Measurements from ENCODE around the gene CDKL5. TPM values are rescaled to one million over a fixed set of nuclear protein-coding genes. Genes with fewer than 3 reads are reported as not detected.

Gene CDKL5
- total RNA-seq, 2 experiments from 2014 or later: 1.2 to 1.4 TPM

GRCh38 chrX:18464499-18464898 is 39.1 kb downstream of the CDKL5 start:
- H3K36me3 Mint-ChIP-seq: no peaks in the 10 kb centered on the region
- H3K4me3 Mint-ChIP-seq: no peak overlapping the region
- H3K27me3 Mint-ChIP-seq: no peaks in the 10 kb centered on the region
- POLR2A ChIA-PET: no interaction called here
- no peak for DNase-seq
- intact Hi-C loops (cut with micrococcal nuclease): no loop called here
- peaks cover 2% of the 10 kb centered on the region for H3K4me1 Mint-ChIP-seq (ENCODE audit: low read depth)
- CTCF ChIA-PET: no interaction called here
- no peaks in the 10 kb centered on the region for H3K9me3 Mint-ChIP-seq
- H3K27ac Mint-ChIP-seq: no peak overlapping the region

DNA sequence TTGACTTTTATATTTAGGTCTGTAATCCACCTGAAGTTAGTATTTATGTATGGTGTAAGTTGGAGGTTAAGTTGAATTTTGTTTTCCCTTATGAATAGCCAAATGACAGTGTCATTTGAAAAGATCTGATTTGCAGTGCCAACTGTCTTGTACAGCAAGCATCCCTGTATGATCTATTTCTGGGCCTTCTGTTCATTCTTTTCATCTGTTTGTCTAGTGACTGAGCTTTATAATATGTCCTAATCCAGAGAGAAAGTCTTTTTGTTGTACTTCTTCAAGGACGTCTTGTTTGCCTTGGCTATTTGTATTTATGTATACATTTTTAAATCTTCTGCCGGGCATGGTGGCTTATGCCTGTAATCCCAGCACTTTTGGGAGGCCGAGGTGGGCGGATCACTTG is 39.6 kb downstream of the CDKL5 start:
- Mint-ChIP-seq H3K4me1 (ENCODE audit: low read depth) (peaks cover 2% of the 10 kb centered on the region), H3K4me3 (no peak overlapping the region), H3K27me3 (no peaks in the 10 kb centered on the region), H3K9me3 (no peaks in the 10 kb centered on the region), H3K36me3 (no peaks in the 10 kb centered on the region), H3K27ac (no peak overlapping the region)
- CTCF ChIA-PET: no interaction called here
- intact Hi-C loops (cut with micrococcal nuclease): no loop called here
- no peak for DNase-seq
- POLR2A ChIA-PET: no interaction called here

GRCh38 chrX:18468599-18468998 is 43.2 kb downstream of the CDKL5 start:
- no peak overlapping the region for H3K27ac Mint-ChIP-seq
- DNase-seq: no peak

DNA sequence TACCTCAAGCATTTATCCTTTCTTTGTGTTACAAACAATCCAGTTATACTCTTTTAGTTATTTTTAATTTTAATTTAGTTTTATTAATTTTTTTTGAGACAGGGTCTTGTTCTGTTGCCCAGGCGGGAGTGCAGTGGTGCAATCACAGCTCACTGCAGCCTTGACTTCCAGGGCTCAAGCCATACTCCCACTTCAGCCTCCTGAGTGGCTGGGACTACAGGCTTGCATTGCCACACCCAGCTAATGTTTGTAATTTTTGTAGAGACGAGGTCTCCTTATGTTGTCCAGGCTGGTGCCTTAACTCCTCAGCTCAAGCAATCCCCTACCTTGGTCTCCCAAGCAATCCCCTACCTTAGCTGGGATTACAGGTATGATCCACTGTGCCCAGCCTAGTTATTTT is 45.9 kb downstream of the CDKL5 start:
- CTCF ChIA-PET: no interaction called here
- no peak for DNase-seq
- Mint-ChIP-seq H3K27ac (no peak overlapping the region), H3K4me1 (ENCODE audit: low read depth) (no peaks in the 10 kb centered on the region), H3K27me3 (no peaks in the 10 kb centered on the region), H3K9me3 (no peaks in the 10 kb centered on the region), H3K36me3 (no peaks in the 10 kb centered on the region), H3K4me3 (no peak overlapping the region)
- POLR2A ChIA-PET: no interaction called here
- intact Hi-C loops (cut with micrococcal nuclease): no loop called here

More at GRCh38 chrX:18468599-18468998, 43.2 kb downstream of the CDKL5 start:
- no peaks in the 10 kb centered on the region for H3K27me3 Mint-ChIP-seq
- no peaks in the 10 kb centered on the region for H3K36me3 Mint-ChIP-seq
- H3K9me3 Mint-ChIP-seq: no peaks in the 10 kb centered on the region
- intact Hi-C loops (cut with micrococcal nuclease): no loop called here
- POLR2A ChIA-PET: no interaction called here
- no peak overlapping the region for H3K4me3 Mint-ChIP-seq
- CTCF ChIA-PET: no interaction called here
- no peaks in the 10 kb centered on the region for H3K4me1 Mint-ChIP-seq (ENCODE audit: low read depth)

GRCh38 chrX:18490806-18491555 is 65.6 kb downstream of the CDKL5 start:
- DNase-seq: no peak
- no peak overlapping the region for H3K27ac Mint-ChIP-seq
- H3K27me3 Mint-ChIP-seq: no peaks in the 10 kb centered on the region
- POLR2A ChIA-PET: no interaction called here
- intact Hi-C loops (cut with micrococcal nuclease): no loop called here
- CTCF ChIA-PET: no interaction called here
- H3K36me3 Mint-ChIP-seq: no peaks in the 10 kb centered on the region
- H3K4me3 Mint-ChIP-seq: no peak overlapping the region
- H3K4me1 Mint-ChIP-seq (ENCODE audit: low read depth): no peaks in the 10 kb centered on the region
- H3K9me3 Mint-ChIP-seq: no peaks in the 10 kb centered on the region

DNA sequence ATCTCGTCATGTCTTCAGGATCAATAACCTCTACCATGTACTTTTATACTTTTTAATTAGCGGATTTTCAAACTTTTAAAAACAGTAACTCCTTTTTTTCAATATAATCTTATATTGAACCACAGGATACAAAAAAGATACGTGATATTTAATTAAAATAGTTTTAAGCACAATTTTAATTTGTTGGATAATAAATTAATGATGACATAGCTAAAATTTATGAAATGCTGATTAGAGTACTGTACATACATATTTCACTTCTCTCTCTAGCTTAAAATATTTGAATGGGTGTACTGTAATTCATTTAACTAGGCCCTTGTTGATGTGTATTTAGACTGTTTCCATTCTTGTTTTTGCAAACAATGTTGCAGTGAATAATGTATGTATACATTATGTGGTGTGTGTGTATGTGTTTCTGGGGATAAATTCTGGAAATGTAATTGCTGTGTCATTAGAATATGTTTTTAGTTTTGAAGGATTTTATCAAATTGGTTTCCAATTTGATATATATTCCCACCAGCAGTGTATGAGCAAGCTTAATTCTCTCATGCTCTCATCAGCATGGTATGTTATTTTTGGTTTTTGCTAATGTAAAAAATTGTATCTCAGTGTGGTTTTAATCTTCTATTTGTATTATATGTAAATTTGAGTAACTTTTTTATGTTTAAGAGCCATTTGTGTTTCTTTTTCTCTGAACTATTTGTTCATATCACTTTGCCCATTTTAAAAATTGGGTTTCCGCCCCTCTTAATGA is 66.4 kb downstream of the CDKL5 start:
- ChIA-PET CTCF (no interaction called here), POLR2A (no interaction called here)
- H3K4me1 Mint-ChIP-seq (ENCODE audit: low read depth): no peaks in the 10 kb centered on the region
- H3K27me3 Mint-ChIP-seq: no peaks in the 10 kb centered on the region
- intact Hi-C loops (cut with micrococcal nuclease): no loop called here
- H3K27ac Mint-ChIP-seq: no peak overlapping the region
- no peak overlapping the region for H3K4me3 Mint-ChIP-seq
- H3K9me3 Mint-ChIP-seq: no peaks in the 10 kb centered on the region
- no peaks in the 10 kb centered on the region for H3K36me3 Mint-ChIP-seq
- no peak for DNase-seq

- H3K36me3 Mint-ChIP-seq: peaks cover 2% of the 10 kb centered on the region
- no peaks in the 10 kb centered on the region for H3K9me3 Mint-ChIP-seq
- no peak for DNase-seq
Measured at GRCh38 chrX:18534949-18535348, 109.5 kb downstream of the CDKL5 start.

DNA sequence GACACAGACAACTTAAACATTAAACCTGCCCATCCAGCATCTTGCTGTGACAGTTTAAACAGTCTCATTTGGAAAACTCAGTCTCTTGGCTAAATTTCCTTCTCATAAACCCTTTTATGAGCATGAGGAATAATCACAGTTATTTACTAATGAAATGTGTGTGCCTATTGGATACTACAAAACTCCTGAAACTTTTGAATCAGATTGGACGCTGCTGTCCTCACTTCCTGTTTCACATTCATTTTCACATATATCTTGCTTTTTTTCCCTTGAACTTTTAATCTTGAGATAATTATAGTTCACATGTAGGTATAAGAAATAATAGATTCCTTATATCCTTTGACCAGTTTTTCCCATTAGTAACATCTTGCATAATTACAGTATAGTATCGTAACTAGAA is 111.7 kb downstream of the CDKL5 start:
- H3K4me3 Mint-ChIP-seq: no peak overlapping the region
- no peak overlapping the region for H3K27ac Mint-ChIP-seq
- no peak for DNase-seq
- intact Hi-C loops (cut with micrococcal nuclease): no loop called here
- peaks cover 6% of the 10 kb centered on the region for H3K36me3 Mint-ChIP-seq
- POLR2A ChIA-PET: no interaction called here
- CTCF ChIA-PET: no interaction called here
- peaks cover 4% of the 10 kb centered on the region for H3K4me1 Mint-ChIP-seq (ENCODE audit: low read depth)
- no peaks in the 10 kb centered on the region for H3K27me3 Mint-ChIP-seq
- H3K9me3 Mint-ChIP-seq: no peaks in the 10 kb centered on the region

More at GRCh38 chrX:18534949-18535348, 109.5 kb downstream of the CDKL5 start:
- ChIA-PET CTCF (no interaction called here), POLR2A (no interaction called here)
- Mint-ChIP-seq H3K27ac (no peak overlapping the region), H3K4me3 (no peak overlapping the region), H3K4me1 (ENCODE audit: low read depth) (peaks cover 2% of the 10 kb centered on the region), H3K27me3 (no peaks in the 10 kb centered on the region)
- intact Hi-C loops (cut with micrococcal nuclease): no loop called here

GRCh38 chrX:18537524-18537923 is 112.1 kb downstream of the CDKL5 start:
- Mint-ChIP-seq H3K4me1 (ENCODE audit: low read depth) (peaks cover 4% of the 10 kb centered on the region), H3K4me3 (no peak overlapping the region), H3K9me3 (no peaks in the 10 kb centered on the region), H3K27ac (no peak overlapping the region), H3K36me3 (peaks cover 6% of the 10 kb centered on the region), H3K27me3 (no peaks in the 10 kb centered on the region)
- intact Hi-C loops (cut with micrococcal nuclease): no loop called here
- ChIA-PET CTCF (no interaction called here), POLR2A (no interaction called here)
- DNase-seq: no peak

- no peaks in the 10 kb centered on the region for H3K9me3 Mint-ChIP-seq
- CTCF ChIA-PET: no interaction called here
- peaks cover 6% of the 10 kb centered on the region for H3K36me3 Mint-ChIP-seq
- H3K27me3 Mint-ChIP-seq: no peaks in the 10 kb centered on the region
- POLR2A ChIA-PET: no interaction called here
- no peak overlapping the region for H3K4me3 Mint-ChIP-seq
- no peak for DNase-seq
- no peak overlapping the region for H3K27ac Mint-ChIP-seq
- intact Hi-C loops (cut with micrococcal nuclease): no loop called here
- H3K4me1 Mint-ChIP-seq (ENCODE audit: low read depth): peaks cover 4% of the 10 kb centered on the region
Measured at GRCh38 chrX:18542131-18542530, 116.7 kb downstream of the CDKL5 start.

DNA sequence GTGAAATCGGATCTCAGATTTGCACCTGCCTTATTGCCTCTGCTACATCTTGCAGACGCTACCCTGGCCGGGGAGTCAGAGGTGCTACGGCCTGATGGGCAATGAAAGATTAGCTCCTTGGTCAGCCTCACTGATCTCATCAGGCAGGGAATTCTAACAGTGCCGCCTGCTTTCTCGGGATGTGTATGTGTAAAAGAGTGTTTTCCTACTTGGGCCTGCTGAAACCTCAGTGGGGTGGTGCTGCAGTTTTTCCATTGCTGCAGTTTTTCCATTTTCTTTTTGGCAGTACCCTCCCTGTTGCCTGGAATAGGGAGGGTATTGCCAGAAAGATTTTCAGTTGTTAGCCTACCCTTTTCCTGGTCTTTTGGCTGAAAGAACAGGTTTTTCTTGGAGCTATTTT is 117.5 kb downstream of the CDKL5 start:
- Mint-ChIP-seq H3K4me1 (ENCODE audit: low read depth) (peaks cover 2% of the 10 kb centered on the region), H3K27me3 (no peaks in the 10 kb centered on the region), H3K9me3 (no peaks in the 10 kb centered on the region), H3K4me3 (no peak overlapping the region), H3K27ac (no peak overlapping the region), H3K36me3 (peaks cover 6% of the 10 kb centered on the region)
- intact Hi-C loops (cut with micrococcal nuclease): no loop called here
- ChIA-PET POLR2A (no interaction called here), CTCF (no interaction called here)
- DNase-seq: no peak

DNA sequence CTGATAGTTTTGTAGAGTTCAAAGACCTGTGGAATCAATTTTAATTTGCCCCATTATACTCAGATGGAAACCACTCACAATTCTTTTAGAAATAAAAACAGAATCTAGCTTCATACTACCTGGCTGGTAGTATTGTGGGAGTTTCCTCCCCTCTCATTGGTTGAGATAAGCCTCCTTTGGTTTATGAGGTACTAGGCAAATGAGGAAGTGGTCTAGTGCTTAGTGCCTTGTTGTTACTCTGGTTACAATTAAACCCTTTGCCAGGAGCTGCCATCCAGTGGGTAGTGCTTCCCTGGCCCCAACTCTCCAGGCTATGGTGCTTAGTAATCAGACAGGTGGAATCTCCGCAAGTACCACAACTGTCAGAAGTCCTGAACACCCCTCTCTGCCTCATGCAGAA is 118.3 kb downstream of the CDKL5 start:
- peaks cover 6% of the 10 kb centered on the region for H3K36me3 Mint-ChIP-seq
- H3K9me3 Mint-ChIP-seq: no peaks in the 10 kb centered on the region
- intact Hi-C loops (cut with micrococcal nuclease): no loop called here
- H3K27me3 Mint-ChIP-seq: no peaks in the 10 kb centered on the region
- H3K4me3 Mint-ChIP-seq: no peak overlapping the region
- no peak overlapping the region for H3K27ac Mint-ChIP-seq
- ChIA-PET POLR2A (no interaction called here), CTCF (no interaction called here)
- no peak for DNase-seq
- peaks cover 2% of the 10 kb centered on the region for H3K4me1 Mint-ChIP-seq (ENCODE audit: low read depth)

- Mint-ChIP-seq H3K27me3 (no peaks in the 10 kb centered on the region), H3K27ac (no peak overlapping the region), H3K4me1 (ENCODE audit: low read depth) (peaks cover 2% of the 10 kb centered on the region), H3K4me3 (no peak overlapping the region), H3K9me3 (no peaks in the 10 kb centered on the region), H3K36me3 (peaks cover 4% of the 10 kb centered on the region)
- DNase-seq: no peak
- CTCF ChIA-PET: no interaction called here
- POLR2A ChIA-PET: no interaction called here
- intact Hi-C loops (cut with micrococcal nuclease): no loop called here
Measured at GRCh38 chrX:18545771-18546170, 120.4 kb downstream of the CDKL5 start.

All from activated CD4-positive, alpha-beta memory T cell treated with anti-CD3 and anti-CD28 coated beads for 36 hours (primary cell).